Measurements from ENCODE around the gene TSHZ1. TPM values are rescaled to one million over a fixed set of nuclear protein-coding genes. Genes with fewer than 3 reads are reported as not detected.

TSHZ1 gene
- polyA plus RNA-seq, 1 experiment: 23.9 TPM

DNA sequence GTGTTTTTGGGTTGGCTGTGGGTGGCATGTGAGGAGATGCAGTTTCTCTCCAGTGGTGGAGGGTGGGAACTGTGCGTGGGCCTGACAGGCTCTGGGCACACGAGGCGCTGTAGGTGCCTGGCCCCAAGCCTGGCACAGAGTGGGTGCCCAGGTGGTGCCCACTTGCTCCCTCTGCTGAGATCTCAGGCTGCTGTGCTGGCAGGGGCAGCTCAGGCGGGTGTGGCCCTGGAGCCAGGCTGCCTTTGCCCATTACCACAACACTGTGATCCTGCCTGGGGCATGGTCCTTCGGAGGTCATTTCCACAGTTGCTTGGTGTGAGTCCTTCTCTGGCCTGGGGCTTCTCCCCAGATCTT lies 20.4 kb downstream of the TSHZ1 start:
- POLR2A ChIA-PET: no interaction called here
- CTCF ChIA-PET: interaction anchor here (1.3 kb wide), 1 partner anchor 13 kb away, joined by 3 read pairs; no protein-coding TSS in a partner anchor

DNA sequence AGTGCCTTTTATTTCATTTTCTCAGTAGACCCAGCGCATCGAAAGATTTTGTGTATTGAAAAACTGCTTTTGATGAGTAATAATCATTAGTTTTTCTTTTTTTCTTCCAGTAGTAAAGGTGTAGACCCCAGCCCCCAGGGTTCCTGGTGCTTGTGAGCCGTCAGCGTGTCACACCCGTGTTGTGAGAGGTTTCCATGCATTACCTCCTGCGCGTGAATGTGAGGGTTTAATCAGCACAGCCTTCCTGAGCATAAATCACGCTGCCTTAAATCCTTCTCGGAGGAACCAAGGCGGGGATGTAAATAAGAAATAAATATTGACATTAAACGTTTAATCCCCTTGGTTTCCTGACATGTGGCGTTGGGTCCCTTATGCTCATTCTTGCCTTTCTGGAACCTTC lies 24.3 kb downstream of the TSHZ1 start:
- CTCF ChIA-PET: no interaction called here
- H3K36me3 ChIP-seq (ENCODE audit: control insufficient read depth, insufficient read depth, low read length): peaks cover 3% of the 10 kb centered on the region
- DNase-seq (ENCODE audit: low read depth): no peak
- no peaks in the 10 kb centered on the region for H3K27me3 ChIP-seq (ENCODE audit: control insufficient read depth, insufficient read depth, low read length)
- no peak overlapping the region for H3K4me3 ChIP-seq (ENCODE audit: low read depth, low read length)
- TF ChIP-seq, protein P1, sequence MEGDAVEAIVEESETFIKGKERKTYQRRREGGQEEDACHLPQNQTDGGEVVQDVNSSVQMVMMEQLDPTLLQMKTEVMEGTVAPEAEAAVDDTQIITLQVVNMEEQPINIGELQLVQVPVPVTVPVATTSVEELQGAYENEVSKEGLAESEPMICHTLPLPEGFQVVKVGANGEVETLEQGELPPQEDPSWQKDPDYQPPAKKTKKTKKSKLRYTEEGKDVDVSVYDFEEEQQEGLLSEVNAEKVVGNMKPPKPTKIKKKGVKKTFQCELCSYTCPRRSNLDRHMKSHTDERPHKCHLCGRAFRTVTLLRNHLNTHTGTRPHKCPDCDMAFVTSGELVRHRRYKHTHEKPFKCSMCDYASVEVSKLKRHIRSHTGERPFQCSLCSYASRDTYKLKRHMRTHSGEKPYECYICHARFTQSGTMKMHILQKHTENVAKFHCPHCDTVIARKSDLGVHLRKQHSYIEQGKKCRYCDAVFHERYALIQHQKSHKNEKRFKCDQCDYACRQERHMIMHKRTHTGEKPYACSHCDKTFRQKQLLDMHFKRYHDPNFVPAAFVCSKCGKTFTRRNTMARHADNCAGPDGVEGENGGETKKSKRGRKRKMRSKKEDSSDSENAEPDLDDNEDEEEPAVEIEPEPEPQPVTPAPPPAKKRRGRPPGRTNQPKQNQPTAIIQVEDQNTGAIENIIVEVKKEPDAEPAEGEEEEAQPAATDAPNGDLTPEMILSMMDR (IDR thresholded peaks at IDR 0.05; ENCODE audit: insufficient read depth, low read depth, low read length): no peak
- POLR2A ChIA-PET: no interaction called here

More for the DNA sequence above, 20.4 kb downstream of the TSHZ1 start:
- H3K27me3 ChIP-seq (ENCODE audit: control insufficient read depth, insufficient read depth, low read length): no peaks in the 10 kb centered on the region
- no peak for DNase-seq (ENCODE audit: low read depth)
- H3K4me3 ChIP-seq (ENCODE audit: low read depth, low read length): no peak overlapping the region
- TF ChIP-seq, protein P1 (IDR thresholded peaks at IDR 0.05; ENCODE audit: insufficient read depth, low read depth, low read length): no peak
- H3K36me3 ChIP-seq (ENCODE audit: control insufficient read depth, insufficient read depth, low read length): peaks cover 4% of the 10 kb centered on the region

- Histone ChIP-seq H3K27me3 (ENCODE audit: control insufficient read depth, insufficient read depth, low read length) (no peaks in the 10 kb centered on the region), H3K4me3 (ENCODE audit: low read depth, low read length) (no peak overlapping the region), H3K36me3 (ENCODE audit: control insufficient read depth, insufficient read depth, low read length) (peaks cover 3% of the 10 kb centered on the region)
- POLR2A ChIA-PET: no interaction called here
- CTCF ChIA-PET: interaction anchor here (0.9 kb wide), 1 partner anchor 244 kb away, joined by 3 read pairs; no protein-coding TSS in a partner anchor
- TF ChIP-seq, protein P1 (IDR thresholded peaks at IDR 0.05; ENCODE audit: insufficient read depth, low read depth, low read length): no peak
- no peak for DNase-seq (ENCODE audit: low read depth)
Observed at GRCh38 chr18:75235896-75236295, 25.3 kb downstream of the TSHZ1 start.

GRCh38 chr18:75238100-75238499 lies 27.5 kb downstream of the TSHZ1 start:
- CTCF ChIA-PET: interaction anchor here (1.5 kb wide), 1 partner anchor 9 kb away, joined by 4 read pairs; no protein-coding TSS in a partner anchor
- Histone ChIP-seq H3K27me3 (ENCODE audit: control insufficient read depth, insufficient read depth, low read length) (no peaks in the 10 kb centered on the region), H3K36me3 (ENCODE audit: control insufficient read depth, insufficient read depth, low read length) (peaks cover 3% of the 10 kb centered on the region; the same call in 1 of the 2 replicates), H3K4me3 (ENCODE audit: low read depth, low read length) (no peak overlapping the region)
- TF ChIP-seq, protein P1 (IDR thresholded peaks at IDR 0.05; ENCODE audit: insufficient read depth, low read depth, low read length): no peak
- DNase-seq (ENCODE audit: low read depth): no peak
- POLR2A ChIA-PET: no interaction called here

GRCh38 chr18:75238786-75239185 lies 28.2 kb downstream of the TSHZ1 start:
- DNase-seq (ENCODE audit: low read depth): no peak
- H3K36me3 ChIP-seq (ENCODE audit: control insufficient read depth, insufficient read depth, low read length): peaks cover 3% of the 10 kb centered on the region; the same call in 1 of the 2 replicates
- ChIA-PET CTCF (interaction anchor here (1.5 kb wide), 1 partner anchor 10 kb away, joined by 4 read pairs; no protein-coding TSS in a partner anchor), POLR2A (no interaction called here)
- no peaks in the 10 kb centered on the region for H3K27me3 ChIP-seq (ENCODE audit: control insufficient read depth, insufficient read depth, low read length)
- TF ChIP-seq, protein P1 (IDR thresholded peaks at IDR 0.05; ENCODE audit: insufficient read depth, low read depth, low read length): no peak
- H3K4me3 ChIP-seq (ENCODE audit: low read depth, low read length): no peak overlapping the region

All from BJ (cell line).